Tibial nerve (tissue), 4 donors: ENCODE measurements around the gene IQSEC3. TPM values are rescaled to one million over a fixed set of nuclear protein-coding genes. Genes with fewer than 3 reads are reported as not detected.
A peak's percentile ranks its signal among the peaks of the same experiment; 100 is the strongest.

Source experiments
- DNase-seq, 2 donors: peaks; one replicate each; pipeline ENCODE4 v3.0.0-alpha.2; 2019; ENCODE audit warnings: low spot score in 2 of 2
- H3K27ac ChIP-seq, 4 donors: fragments of 200-600 bp; sonication (generic) in 3 of 4; one replicate each; pipeline ENCODE4 v1.5.1; 2017 to 2019; ENCODE audit warnings: mild to moderate bottlenecking in 1 of 4
- H3K27me3 ChIP-seq, 2 donors: fragments of 200-600 bp; sonication (generic) in 1 of 2; one replicate each; pipeline versions ENCODE4 v1.5.1 to v1.6.0; 2017 to 2019
- H3K36me3 ChIP-seq, 3 donors: fragments of 200-600 bp; sonication (generic); one replicate each; pipeline ENCODE4 v1.5.1; 2018 to 2019
- H3K4me1 ChIP-seq, 4 donors: fragments of 200-600 bp; sonication (generic) in 3 of 4; one replicate each; pipeline ENCODE4 v1.5.1; 2017 to 2019
- H3K4me3 ChIP-seq, 4 donors: fragments of 200-600 bp; sonication (generic) in 3 of 4; one replicate each; pipeline ENCODE4 v1.5.1; 2017 to 2019; ENCODE audit warnings: mild to moderate bottlenecking in 1 of 4, moderate library complexity in 1 of 4
- H3K9me3 ChIP-seq, 4 donors: fragments of 200-600 bp; sonication (generic) in 3 of 4; one replicate each; pipeline ENCODE4 v1.5.1; 2017 to 2019
- EP300 ChIP-seq, 2 donors: sonication (generic); formaldehyde crosslinking; IDR thresholded peaks; one replicate each; pipeline ENCODE4 v1.6.1; 2017; ENCODE audit warnings: antibody characterized with exemption in 2 of 2, mild to moderate bottlenecking in 1 of 2
- POLR2A ChIP-seq, 2 donors: fragments of 450-650 bp; IDR thresholded peaks; one replicate each; pipeline ENCODE4 v1.6.1; 2017; ENCODE audit warnings: antibody characterized with exemption in 2 of 2, mild to moderate bottlenecking in 2 of 2, moderate library complexity in 2 of 2
- WGBS, 2 donors: methylation state at CpG; one replicate each; pipeline ENCODE4 v1.1.5; 2018; 5-methylcytosine and 5-hydroxymethylcytosine counted together
- total RNA-seq, 4 donors: library from RNA; depleted of rRNA; stranded (reverse); fragments of >200 nt; gene quantifications; one replicate each; pipeline ENCODE4 v1.1.0, GENCODE V29; 2016
- TF ChIP-seq, protein P1 (sequence below), 5 experiments: fragments of 200-600 bp in 3 of 5; fragments of 450-650 bp in 2 of 5; sonication (generic) in 3 of 5; IDR thresholded peaks; one replicate each; pipeline ENCODE4 v1.5.1; 2016 to 2019; ENCODE audit warnings: antibody characterized with exemption in 5 of 5, mild to moderate bottlenecking in 3 of 5, moderate library complexity in 2 of 5

Gene IQSEC3
- total RNA-seq, 4 donors from 2014 or later, result 0.84 to 6.5 (median 1.6) TPM

DNA sequence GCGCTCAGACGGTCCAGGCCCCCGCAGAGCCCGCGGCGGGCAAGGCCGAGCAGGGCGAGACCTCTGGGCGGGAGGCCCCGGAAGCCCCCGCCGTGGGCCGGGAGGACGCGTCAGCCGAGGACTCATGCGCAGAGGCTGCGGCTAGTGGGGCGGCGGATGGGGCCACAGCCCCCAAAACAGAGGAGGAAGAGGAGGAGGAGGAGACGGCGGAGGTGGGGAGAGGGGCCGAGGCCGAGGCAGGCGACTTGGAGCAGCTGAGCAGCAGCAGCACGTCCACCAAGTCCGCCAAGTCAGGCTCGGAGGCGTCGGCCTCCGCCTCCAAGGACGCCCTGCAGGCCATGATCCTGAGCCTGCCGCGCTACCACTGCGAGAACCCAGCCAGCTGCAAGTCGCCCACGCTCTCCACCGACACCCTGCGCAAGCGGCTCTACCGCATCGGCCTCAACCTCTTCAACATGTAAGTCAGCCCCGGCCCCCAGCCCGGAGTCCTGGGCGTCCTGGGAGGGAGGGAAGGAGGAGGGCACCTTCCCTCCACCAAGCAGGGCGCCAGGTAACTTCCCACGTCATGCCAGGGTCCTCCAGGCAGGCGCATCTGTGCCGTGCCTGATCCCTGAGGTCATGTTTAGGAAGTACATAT lies 72.4 kb downstream of the IQSEC3 start:
- peak overlapping the region in 3 of 4 donors; percentile 21 to 41 (median 31) for H3K4me3 ChIP-seq
- no peak overlapping the region for H3K27ac ChIP-seq
- no peaks in the 10 kb centered on the region for H3K9me3 ChIP-seq
- TF ChIP-seq, protein P1, sequence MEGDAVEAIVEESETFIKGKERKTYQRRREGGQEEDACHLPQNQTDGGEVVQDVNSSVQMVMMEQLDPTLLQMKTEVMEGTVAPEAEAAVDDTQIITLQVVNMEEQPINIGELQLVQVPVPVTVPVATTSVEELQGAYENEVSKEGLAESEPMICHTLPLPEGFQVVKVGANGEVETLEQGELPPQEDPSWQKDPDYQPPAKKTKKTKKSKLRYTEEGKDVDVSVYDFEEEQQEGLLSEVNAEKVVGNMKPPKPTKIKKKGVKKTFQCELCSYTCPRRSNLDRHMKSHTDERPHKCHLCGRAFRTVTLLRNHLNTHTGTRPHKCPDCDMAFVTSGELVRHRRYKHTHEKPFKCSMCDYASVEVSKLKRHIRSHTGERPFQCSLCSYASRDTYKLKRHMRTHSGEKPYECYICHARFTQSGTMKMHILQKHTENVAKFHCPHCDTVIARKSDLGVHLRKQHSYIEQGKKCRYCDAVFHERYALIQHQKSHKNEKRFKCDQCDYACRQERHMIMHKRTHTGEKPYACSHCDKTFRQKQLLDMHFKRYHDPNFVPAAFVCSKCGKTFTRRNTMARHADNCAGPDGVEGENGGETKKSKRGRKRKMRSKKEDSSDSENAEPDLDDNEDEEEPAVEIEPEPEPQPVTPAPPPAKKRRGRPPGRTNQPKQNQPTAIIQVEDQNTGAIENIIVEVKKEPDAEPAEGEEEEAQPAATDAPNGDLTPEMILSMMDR (IDR thresholded peaks at IDR 0.05), result no peak
- no peak for TF ChIP-seq EP300 (IDR thresholded peaks at IDR 0.05)
- TF ChIP-seq POLR2A (IDR thresholded peaks at IDR 0.05), result no peak
- DNase-seq, result no peak
- H3K36me3 ChIP-seq, result no peaks in the 10 kb centered on the region
- 15 to 21% methylated on average over 15 to 40 of the region's 49 CpGs for WGBS, 2 donors
- H3K4me1 ChIP-seq, result peaks cover 0 to 16% (median 0%) of the 10 kb centered on the region in 4 donors
- H3K27me3 ChIP-seq, result peaks cover 0 to 30% of the 10 kb centered on the region in 2 donors

DNA sequence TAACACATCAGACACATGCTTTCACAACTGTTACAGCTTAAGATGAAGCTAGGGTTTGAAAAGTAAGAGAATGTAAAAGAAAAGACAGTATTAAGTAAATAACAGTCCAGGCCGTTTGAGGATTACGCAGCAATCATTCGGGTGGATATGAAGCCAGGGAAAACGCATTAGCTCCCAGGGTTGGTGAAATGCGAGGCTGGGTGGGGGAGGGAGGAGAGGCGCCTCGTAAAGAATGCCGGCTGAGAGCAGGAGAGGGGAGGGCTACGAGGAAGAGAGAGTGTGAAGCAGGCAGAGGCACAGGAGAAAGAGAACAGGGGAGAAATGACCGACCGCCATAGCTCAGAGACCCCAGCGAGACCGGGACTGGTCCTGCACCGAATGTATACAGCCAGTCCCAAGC lies 73.0 kb downstream of the IQSEC3 start:
- Histone ChIP-seq H3K27ac (no peak overlapping the region), H3K4me1 (peaks cover 0 to 16% (median 0%) of the 10 kb centered on the region in 4 donors)

GRCh38 chr12:140162-140561 lies 73.6 kb downstream of the IQSEC3 start:
- Histone ChIP-seq H3K4me3 (no peak overlapping the region), H3K27ac (no peak overlapping the region), H3K4me1 (peaks cover 0 to 16% (median 0%) of the 10 kb centered on the region in 4 donors), H3K27me3 (peaks cover 0 to 30% of the 10 kb centered on the region in 2 donors), H3K36me3 (no peaks in the 10 kb centered on the region), H3K9me3 (no peaks in the 10 kb centered on the region)
- 71 to 74% methylated on average over 5 of the region's 5 CpGs for WGBS, 2 donors
- DNase-seq, result no peak
- TF ChIP-seq, protein P1 (IDR thresholded peaks at IDR 0.05), result no peak
- no peak for TF ChIP-seq EP300 (IDR thresholded peaks at IDR 0.05)
- no peak for TF ChIP-seq POLR2A (IDR thresholded peaks at IDR 0.05)

More for the DNA sequence above, 73.0 kb downstream of the IQSEC3 start:
- TF ChIP-seq POLR2A (IDR thresholded peaks at IDR 0.05) (no peak), EP300 (IDR thresholded peaks at IDR 0.05) (no peak)
- TF ChIP-seq, protein P1 (IDR thresholded peaks at IDR 0.05), result no peak
- Histone ChIP-seq H3K27me3 (peaks cover 0 to 30% of the 10 kb centered on the region in 2 donors), H3K4me3 (peak overlapping the region in 2 of 4 donors; percentile 31 to 41), H3K9me3 (no peaks in the 10 kb centered on the region), H3K36me3 (no peaks in the 10 kb centered on the region)
- WGBS, 2 donors, result 7 to 22% methylated on average over 14 of the region's 14 CpGs
- no peak for DNase-seq

GRCh38 chr12:143964-144649 lies 77.5 kb downstream of the IQSEC3 start:
- 64 to 77% methylated on average over 19 of the region's 19 CpGs for WGBS, 2 donors
- Histone ChIP-seq H3K27ac (no peak overlapping the region), H3K4me1 (peaks cover 0 to 10% (median 0%) of the 10 kb centered on the region in 4 donors), H3K36me3 (no peaks in the 10 kb centered on the region), H3K27me3 (peaks cover 0 to 8% of the 10 kb centered on the region in 2 donors), H3K4me3 (no peak overlapping the region), H3K9me3 (no peaks in the 10 kb centered on the region)
- no peak for DNase-seq
- TF ChIP-seq, protein P1 (IDR thresholded peaks at IDR 0.05), result no peak
- TF ChIP-seq EP300 (IDR thresholded peaks at IDR 0.05) (no peak), POLR2A (IDR thresholded peaks at IDR 0.05) (no peak)
